GM21526 (cell line): ENCODE measurements around the gene MAPK8IP1.

ENCODE experiments used
- ATAC-seq: cut with Tn5 transposase; IDR thresholded peaks from one replicate; pipeline ENCODE4 v1.9.1; 2021; ENCODE audit warnings: moderate library complexity; ENCODE audit not compliant: unreplicated experiment, low FRiP score

The MAPK8IP1 gene

DNA sequence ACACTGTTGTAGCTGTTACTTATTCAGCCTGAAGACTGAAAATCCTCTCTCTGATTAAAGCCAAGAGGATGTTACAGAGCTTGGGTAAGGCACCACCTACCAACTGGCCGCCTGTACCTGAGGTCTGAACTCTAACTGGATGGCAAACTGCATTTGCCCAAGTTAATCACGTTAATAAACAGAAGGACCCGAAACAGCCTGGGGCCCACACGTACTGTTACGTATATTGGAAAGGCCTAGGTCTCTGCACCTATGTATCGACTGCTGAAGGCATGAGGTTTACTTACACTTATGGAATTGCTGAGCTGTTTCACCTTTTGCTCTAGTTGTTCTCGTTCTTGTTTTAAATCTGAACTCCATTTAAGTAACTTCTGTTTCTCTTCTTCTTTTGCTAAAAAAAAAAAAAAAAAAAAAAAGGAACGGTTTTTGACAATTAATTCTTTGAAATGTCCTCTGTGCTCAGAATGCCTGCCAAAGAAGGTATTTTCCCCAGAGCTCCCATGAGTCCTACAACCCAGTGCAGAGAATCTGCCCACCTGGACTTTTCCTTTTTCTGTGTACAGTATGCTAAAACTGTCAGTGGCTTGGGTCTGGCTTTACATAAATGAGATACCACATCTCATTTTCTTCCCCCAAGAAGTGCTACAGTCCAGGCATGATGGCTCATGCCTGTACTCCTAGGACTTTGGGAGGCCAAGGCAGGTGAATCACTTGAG is 50.1 kb downstream of the MAPK8IP1 start:
- ATAC-seq = no peak

GRCh38 chr11:45936511-45937054 is 51.1 kb downstream of the MAPK8IP1 start:
- no peak for ATAC-seq

DNA sequence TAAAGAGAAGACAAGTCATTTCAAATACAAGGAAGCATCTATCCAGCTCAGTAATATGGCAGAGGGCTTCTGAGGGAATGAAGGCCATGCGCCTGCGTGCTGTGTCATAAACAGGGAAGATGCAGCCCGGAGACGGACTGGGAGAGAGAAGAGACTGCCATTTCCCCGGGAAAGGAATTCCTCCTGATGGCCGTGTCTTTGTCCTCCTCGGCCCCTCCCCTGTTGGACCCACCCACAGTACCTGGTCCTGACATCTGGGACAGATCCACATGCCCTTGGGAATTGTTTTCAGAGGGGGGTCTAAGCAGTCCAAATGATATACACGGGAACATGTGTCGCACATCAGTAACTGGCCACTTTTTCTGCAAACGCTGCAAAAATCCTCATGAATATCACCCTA is 52.5 kb downstream of the MAPK8IP1 start:
- ATAC-seq = no peak

DNA sequence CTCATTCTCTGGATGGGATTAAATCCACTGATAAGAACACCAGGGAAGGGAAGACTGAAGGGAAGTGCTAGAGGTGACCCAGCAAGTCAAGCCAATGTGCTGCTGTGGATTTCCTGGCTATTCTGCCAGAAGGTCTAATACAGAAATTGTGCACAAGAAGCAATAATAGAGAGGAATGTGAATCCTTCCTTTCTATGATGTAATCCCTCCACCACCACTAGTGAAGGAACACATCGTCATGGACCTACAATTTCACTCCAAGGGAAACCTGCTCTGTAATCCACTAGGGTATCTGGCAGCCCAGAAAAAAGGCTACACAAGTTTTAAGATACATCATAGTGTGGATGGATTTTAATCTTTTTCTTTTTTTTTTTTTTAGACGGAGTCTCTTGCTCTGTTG is 54.4 kb downstream of the MAPK8IP1 start:
- no peak for ATAC-seq

- no peak for ATAC-seq
Measured at GRCh38 chr11:45941285-45941684, 55.8 kb downstream of the MAPK8IP1 start.

- no peak for ATAC-seq
Measured at GRCh38 chr11:45942381-45942780, 56.9 kb downstream of the MAPK8IP1 start.

- no peak for ATAC-seq
Measured at GRCh38 chr11:45945397-45945999, 60.0 kb downstream of the MAPK8IP1 start.

GRCh38 chr11:45947885-45948284 is 62.4 kb downstream of the MAPK8IP1 start:
- ATAC-seq = no peak

GRCh38 chr11:45948356-45948755 is 62.9 kb downstream of the MAPK8IP1 start:
- no peak for ATAC-seq

DNA sequence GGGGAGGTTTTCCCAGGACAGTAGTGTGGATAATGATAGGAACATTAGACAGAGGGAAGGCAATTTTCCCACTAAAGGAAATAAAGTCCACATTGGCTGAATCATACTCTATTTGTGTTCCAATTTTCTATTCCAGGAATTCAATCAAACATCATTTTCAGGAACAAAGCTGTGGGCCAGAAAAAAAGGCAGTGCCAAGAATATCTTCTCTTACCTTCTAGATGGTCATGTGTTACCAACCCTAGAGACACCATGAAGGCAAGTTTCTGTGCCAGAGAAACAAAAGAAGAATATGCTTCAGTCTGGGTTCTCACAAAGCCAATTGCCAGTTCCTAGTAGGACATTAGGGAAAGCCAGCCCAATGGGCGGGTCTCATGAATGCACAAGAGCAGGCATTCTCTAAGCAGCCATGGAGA is 64.5 kb downstream of the MAPK8IP1 start:
- no peak for ATAC-seq
